ENCODE measurements around the gene HOXD10.

Gene HOXD10

GRCh38 chr2:176115883-176116813 lies at the start of gene HOXD10:
Gene HOXD10, plus strand, starts transcription at chr2:176116778. Its CDS starts 56 bp downstream, at chr2:176116834.
- H3K27ac ChIP-seq, result peak within 1 kb of the TSS in 10 of 21 experiments; percentile 1 to 71 (median 34)
- H3K4me3 ChIP-seq, result peak within 1 kb of the TSS; percentile 9 to 25 (median 15)

GRCh38 chr2:176067589-176068418 lies 48.8 kb upstream of the HOXD10 start:
- H3K4me3 ChIP-seq, result peak overlapping the region in 2 of 7 experiments; percentile 5 to 24
- no peak overlapping the region for H3K27ac ChIP-seq

DNA sequence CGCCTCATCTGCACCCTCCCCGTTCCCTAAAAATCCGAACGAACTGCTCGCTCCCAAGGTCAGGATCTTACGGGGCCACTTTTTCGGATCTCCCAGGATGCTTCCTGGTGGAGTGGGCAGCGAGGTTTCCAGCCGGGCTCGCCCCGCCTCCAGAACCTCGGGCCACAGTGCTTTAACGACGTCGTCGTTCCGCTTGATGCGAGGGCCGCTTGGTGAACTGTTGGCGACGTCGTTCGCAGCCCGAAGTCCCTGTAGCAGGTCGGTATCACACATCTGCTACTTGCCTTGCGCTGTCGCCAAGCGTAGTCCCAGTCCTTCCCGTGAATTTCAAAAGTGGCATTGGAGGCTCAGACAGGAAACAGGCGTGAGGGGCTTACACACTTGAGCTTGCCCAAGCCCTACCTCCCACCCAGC lies 48.2 kb upstream of the HOXD10 start:
- Histone ChIP-seq H3K4me3 (no peak overlapping the region), H3K27ac (no peak overlapping the region)

GRCh38 chr2:176071330-176072291 lies 45.0 kb upstream of the HOXD10 start:
- H3K27ac ChIP-seq, result no peak overlapping the region

DNA sequence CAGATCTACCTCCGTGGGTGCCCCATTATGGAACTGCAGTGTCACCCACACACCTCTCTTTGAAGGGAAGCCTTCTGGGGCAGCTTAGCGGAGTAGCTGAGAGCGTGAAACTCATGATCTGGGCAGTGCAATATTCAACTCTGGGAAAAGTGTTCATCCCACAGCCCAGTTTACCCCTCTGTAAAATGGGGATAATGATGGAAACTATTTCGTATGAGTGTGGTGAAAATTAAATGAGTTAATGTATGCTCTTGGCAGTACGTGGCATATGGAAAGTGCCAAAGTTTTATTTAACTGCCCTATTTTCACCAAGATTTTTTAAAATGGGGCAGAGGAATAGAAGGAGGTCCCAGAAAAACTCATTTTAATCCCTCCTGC lies 44.3 kb upstream of the HOXD10 start:
- Histone ChIP-seq H3K27ac (no peak overlapping the region), H3K4me3 (no peak overlapping the region)

More at GRCh38 chr2:176071330-176072291, 45.0 kb upstream of the HOXD10 start:
- H3K4me3 ChIP-seq, result no peak overlapping the region

GRCh38 chr2:176072951-176073904 lies 43.4 kb upstream of the HOXD10 start:
- no peak overlapping the region for H3K27ac ChIP-seq
- H3K4me3 ChIP-seq, result no peak overlapping the region

DNA sequence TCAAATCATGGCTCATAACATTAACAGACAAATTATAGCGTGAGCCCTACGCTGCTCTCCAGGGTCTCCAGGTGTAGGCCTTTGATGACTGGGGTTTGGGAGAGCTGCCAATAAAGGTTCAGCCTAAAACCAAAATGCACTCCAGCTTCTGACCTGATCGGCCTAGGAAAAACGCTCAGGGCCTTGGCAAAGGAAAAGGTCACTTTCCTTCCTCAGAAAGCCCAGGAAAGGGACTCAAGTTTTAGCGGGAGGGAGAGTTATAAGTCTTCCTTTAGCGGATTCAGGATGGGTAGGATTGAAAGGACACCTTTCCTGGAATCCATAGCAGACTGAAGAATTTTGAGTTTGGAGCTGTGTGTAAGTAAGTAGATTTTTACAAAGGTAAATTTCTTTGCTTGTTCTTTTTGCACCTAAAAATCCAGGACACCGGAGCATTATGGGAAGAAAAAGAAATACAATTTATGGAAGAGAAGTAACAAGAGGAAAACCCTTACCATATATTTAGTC lies 41.6 kb upstream of the HOXD10 start:
- Histone ChIP-seq H3K4me3 (no peak overlapping the region), H3K27ac (no peak overlapping the region)

GRCh38 chr2:176075481-176075880 lies 41.1 kb upstream of the HOXD10 start:
- Histone ChIP-seq H3K4me3 (no peak overlapping the region), H3K27ac (no peak overlapping the region)

DNA sequence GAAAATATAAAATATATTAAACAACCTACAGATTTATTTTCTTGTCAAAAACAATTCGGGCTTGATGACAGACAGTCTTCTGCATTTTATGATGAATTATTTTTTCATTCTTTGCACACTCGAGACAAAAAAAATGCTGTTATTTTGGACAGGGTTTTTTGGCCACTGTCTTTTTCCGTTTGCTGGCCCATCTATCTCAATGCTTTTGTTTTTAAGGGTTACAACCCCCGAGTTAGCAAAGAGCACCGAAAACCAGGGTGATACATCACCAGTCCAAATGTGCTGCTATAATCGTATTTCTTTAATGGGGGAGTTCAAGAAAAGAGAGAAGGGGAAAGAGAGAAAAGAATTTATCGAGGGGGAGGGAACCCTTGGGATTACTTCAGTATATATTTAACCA lies 40.5 kb upstream of the HOXD10 start:
- Histone ChIP-seq H3K4me3 (no peak overlapping the region), H3K27ac (no peak overlapping the region)

GRCh38 chr2:176076796-176077195 lies 39.8 kb upstream of the HOXD10 start:
- H3K27ac ChIP-seq, result no peak overlapping the region
- H3K4me3 ChIP-seq, result no peak overlapping the region

DNA sequence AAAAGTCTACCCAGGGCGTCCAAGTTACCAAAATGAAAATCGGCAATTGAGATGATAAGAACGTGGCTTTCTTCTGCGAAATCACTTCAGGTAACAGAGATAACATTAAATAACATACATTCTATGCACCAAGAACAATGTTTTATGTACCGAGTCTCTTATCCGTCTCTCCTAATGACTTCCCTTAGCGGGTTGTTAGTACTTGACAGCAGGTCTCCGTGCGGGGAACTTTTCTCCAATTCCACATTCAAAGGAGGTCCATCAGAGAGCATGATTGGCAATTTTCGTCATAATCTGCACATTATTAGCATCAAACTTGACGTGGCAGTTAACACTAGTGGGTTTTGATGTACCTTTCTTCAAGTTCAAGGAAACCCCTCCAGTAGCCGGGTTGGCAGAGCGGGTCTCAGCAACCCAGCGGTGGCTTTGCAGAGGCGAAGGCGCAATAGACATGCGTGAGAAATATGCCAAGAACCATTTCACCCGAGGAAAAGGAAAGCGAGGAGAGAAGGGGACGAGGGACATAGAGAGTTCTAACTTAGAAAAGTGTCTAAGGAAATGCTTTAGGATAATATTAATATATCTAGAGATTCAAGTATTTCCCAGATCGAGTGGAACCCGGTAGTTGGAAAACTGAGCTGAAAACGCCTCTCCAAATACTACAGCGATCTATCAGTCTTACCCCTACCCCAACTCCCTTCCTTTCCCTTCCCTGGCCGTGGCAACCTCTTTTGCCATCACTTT lies 37.9 kb upstream of the HOXD10 start:
- no peak overlapping the region for H3K27ac ChIP-seq
- H3K4me3 ChIP-seq, result no peak overlapping the region

GRCh38 chr2:176079285-176079830 lies 37.2 kb upstream of the HOXD10 start:
- Histone ChIP-seq H3K27ac (no peak overlapping the region), H3K4me3 (no peak overlapping the region)

GRCh38 chr2:176079831-176080539 lies 36.6 kb upstream of the HOXD10 start:
- Histone ChIP-seq H3K27ac (no peak overlapping the region), H3K4me3 (peak overlapping the region in 3 of 7 experiments; percentile 1 to 23 (median 22))

- Histone ChIP-seq H3K27ac (no peak overlapping the region), H3K4me3 (peak overlapping the region in 1 of 7 experiments; percentile 22)
Measured at GRCh38 chr2:176080540-176081375, 35.8 kb upstream of the HOXD10 start.

- no peak overlapping the region for H3K4me3 ChIP-seq
- no peak overlapping the region for H3K27ac ChIP-seq
Measured at GRCh38 chr2:176081376-176081836, 35.2 kb upstream of the HOXD10 start.

Data from skin epidermis (tissue), 12 donors.